Loucy (cell line): ENCODE results near the gene MPDU1.
A peak's percentile ranks its signal among the peaks of the same experiment; 100 is the strongest.

Experiments used
- H2AFZ ChIP-seq: fragments of 200-600 bp; sonication (generic); 2 replicates; pipeline ENCODE4 v1.6.0; 2016; ENCODE audit warnings: antibody characterized with exemption, mild to moderate bottlenecking, low read length, moderate library complexity
- H3F3A ChIP-seq: fragments of 200-600 bp; 2 replicates; pipeline ENCODE4 v1.6.0; 2016; ENCODE audit warnings: antibody characterized with exemption, low read depth, mild to moderate bottlenecking
- H3K27me3 ChIP-seq: fragments of 200-600 bp; sonication (generic); 2 replicates; pipeline ENCODE4 v1.6.1; 2014; ENCODE audit warnings: low read length, mild to moderate bottlenecking; ENCODE audit not compliant: insufficient read depth, poor library complexity, severe bottlenecking
- H3K36me3 ChIP-seq: fragments of 200-600 bp; sonication (generic); 2 replicates; pipeline ENCODE4 v1.6.1; 2016; ENCODE audit warnings: low read length; ENCODE audit not compliant: insufficient read depth
- H3K4me1 ChIP-seq: fragments of 200-600 bp; sonication (generic); 2 replicates; pipeline ENCODE4 v1.5.1; 2014; ENCODE audit warnings: low read length, mild to moderate bottlenecking; ENCODE audit not compliant: insufficient read depth, poor library complexity, severe bottlenecking
- H3K4me2 ChIP-seq: fragments of 200-600 bp; sonication (generic); 2 replicates; pipeline ENCODE4 v1.6.0; 2014; ENCODE audit warnings: antibody characterized with exemption, low read length, low read depth, mild to moderate bottlenecking; ENCODE audit not compliant: poor library complexity, severe bottlenecking
- H3K4me3 ChIP-seq: fragments of 200-600 bp; sonication (generic); 2 replicates; pipeline ENCODE4 v1.5.1; 2014; ENCODE audit warnings: low read length, mild to moderate bottlenecking, mixed read lengths; ENCODE audit not compliant: poor library complexity, severe bottlenecking
- H3K79me2 ChIP-seq: fragments of 200-600 bp; sonication (generic); 2 replicates; pipeline ENCODE4 v1.6.1; 2014; ENCODE audit warnings: low read length; ENCODE audit not compliant: insufficient read depth
- H3K9ac ChIP-seq: fragments of 200-600 bp; sonication (generic); 2 replicates; pipeline ENCODE4 v1.6.0; 2014; ENCODE audit warnings: mild to moderate bottlenecking, low read depth, low read length, moderate library complexity; ENCODE audit not compliant: poor library complexity, severe bottlenecking
- H3K9me2 ChIP-seq: fragments of 200-600 bp; sonication (generic); replicated peaks from 2 replicates; pipeline ENCODE4 v1.6.1; 2016; ENCODE audit warnings: low read depth, low read length, mixed read lengths
- H3K9me3 ChIP-seq: fragments of 200-600 bp; sonication (generic); 2 replicates; pipeline ENCODE4 v1.6.1; 2014; ENCODE audit warnings: mild to moderate bottlenecking, antibody characterized with exemption, low read length, low read depth; ENCODE audit not compliant: insufficient read depth
- H4K20me1 ChIP-seq: fragments of 200-600 bp; sonication (generic); 2 replicates; pipeline ENCODE4 v1.6.0; 2014; ENCODE audit warnings: antibody characterized with exemption, low read length, mild to moderate bottlenecking; ENCODE audit not compliant: insufficient read depth, poor library complexity, severe bottlenecking
- EZH2phosphoT487 ChIP-seq: fragments of 200-600 bp; IDR thresholded peaks from 2 replicates; pipeline ENCODE4 v1.6.1; 2018; ENCODE audit warnings: antibody characterized with exemption, mild to moderate bottlenecking, moderate library complexity, borderline replicate concordance
- TF ChIP-seq, protein P1 (sequence below): fragments of 200-600 bp; sonication (generic); conservative IDR thresholded peaks from 2 replicates; pipeline ENCODE4 v1.5.1; 2014; ENCODE audit warnings: mild to moderate bottlenecking, antibody characterized with exemption, low read length

MPDU1 gene

GRCh38 chr17:7549401-7550055 lies 34.1 kb upstream of the MPDU1 start:
- Histone ChIP-seq H3K27me3 (no peaks in the 10 kb centered on the region), H3K9ac (no peak overlapping the region), H2AFZ (peak overlapping the region; percentile 98; the same call in 1 of the 2 replicates), H3K4me1 (peaks cover 4% of the 10 kb centered on the region), H3K4me2 (peak overlapping the region; percentile 89), H4K20me1 (no peaks in the 10 kb centered on the region), H3F3A (no peaks in the 10 kb centered on the region), H3K9me3 (no peaks in the 10 kb centered on the region), H3K36me3 (no peaks in the 10 kb centered on the region), H3K4me3 (peak overlapping the region; percentile 70), H3K79me2 (no peaks in the 10 kb centered on the region), H3K9me2 (no peaks in the 10 kb centered on the region)
- no peak for TF ChIP-seq EZH2phosphoT487
- TF ChIP-seq, protein P1, sequence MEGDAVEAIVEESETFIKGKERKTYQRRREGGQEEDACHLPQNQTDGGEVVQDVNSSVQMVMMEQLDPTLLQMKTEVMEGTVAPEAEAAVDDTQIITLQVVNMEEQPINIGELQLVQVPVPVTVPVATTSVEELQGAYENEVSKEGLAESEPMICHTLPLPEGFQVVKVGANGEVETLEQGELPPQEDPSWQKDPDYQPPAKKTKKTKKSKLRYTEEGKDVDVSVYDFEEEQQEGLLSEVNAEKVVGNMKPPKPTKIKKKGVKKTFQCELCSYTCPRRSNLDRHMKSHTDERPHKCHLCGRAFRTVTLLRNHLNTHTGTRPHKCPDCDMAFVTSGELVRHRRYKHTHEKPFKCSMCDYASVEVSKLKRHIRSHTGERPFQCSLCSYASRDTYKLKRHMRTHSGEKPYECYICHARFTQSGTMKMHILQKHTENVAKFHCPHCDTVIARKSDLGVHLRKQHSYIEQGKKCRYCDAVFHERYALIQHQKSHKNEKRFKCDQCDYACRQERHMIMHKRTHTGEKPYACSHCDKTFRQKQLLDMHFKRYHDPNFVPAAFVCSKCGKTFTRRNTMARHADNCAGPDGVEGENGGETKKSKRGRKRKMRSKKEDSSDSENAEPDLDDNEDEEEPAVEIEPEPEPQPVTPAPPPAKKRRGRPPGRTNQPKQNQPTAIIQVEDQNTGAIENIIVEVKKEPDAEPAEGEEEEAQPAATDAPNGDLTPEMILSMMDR, result no peak

DNA sequence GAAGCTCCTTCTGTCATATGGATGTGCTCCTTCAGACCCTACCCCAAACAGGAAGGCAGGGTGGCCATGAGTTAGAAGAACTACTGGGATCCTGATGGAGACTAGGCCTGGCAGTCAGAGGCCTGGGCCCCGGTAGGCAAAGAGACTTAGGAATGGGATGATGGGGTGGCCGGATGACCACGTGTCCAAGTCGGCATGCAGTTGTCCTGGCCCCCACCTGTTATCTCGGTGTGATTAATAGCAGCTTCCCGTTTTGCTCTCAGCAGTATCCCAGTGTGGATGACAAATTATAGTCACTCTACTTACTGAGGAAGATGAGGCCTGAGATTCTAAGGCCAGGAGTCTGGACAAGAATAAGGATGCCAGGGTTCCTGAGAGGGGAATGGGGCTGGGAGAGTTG lies 33.3 kb upstream of the MPDU1 start:
- Histone ChIP-seq H3K9me3 (no peaks in the 10 kb centered on the region), H3K4me3 (no peak overlapping the region), H3K27me3 (no peaks in the 10 kb centered on the region), H3F3A (no peaks in the 10 kb centered on the region), H3K79me2 (no peaks in the 10 kb centered on the region), H3K9ac (no peak overlapping the region), H3K4me2 (no peak overlapping the region), H3K9me2 (no peaks in the 10 kb centered on the region), H2AFZ (no peak overlapping the region), H3K4me1 (peaks cover 4% of the 10 kb centered on the region), H3K36me3 (no peaks in the 10 kb centered on the region), H4K20me1 (no peaks in the 10 kb centered on the region)
- TF ChIP-seq, protein P1, result no peak
- TF ChIP-seq EZH2phosphoT487, result no peak

DNA sequence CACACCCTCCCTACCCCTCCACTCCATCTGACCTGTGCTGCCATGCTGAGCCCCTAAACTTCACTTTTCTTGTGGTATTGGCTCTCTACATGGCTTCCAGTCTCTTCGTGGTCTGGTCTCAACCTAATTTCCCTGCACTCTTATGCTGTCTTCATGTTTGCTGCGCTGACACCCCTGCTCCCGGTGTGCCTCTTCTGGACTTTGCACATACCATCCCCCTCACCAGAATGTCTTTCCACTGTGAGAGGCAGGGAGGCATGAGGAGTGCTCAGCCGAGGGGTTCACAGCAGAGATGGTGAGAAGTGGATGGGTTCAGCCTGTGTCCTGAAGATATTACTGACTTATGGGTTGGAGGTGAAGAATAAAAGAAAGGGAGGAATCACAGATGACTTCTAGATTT lies 32.3 kb upstream of the MPDU1 start:
- H3K9ac ChIP-seq, result no peak overlapping the region
- no peaks in the 10 kb centered on the region for H3K9me3 ChIP-seq
- H3K79me2 ChIP-seq, result no peaks in the 10 kb centered on the region
- no peaks in the 10 kb centered on the region for H3K36me3 ChIP-seq
- H2AFZ ChIP-seq, result no peak overlapping the region
- H3F3A ChIP-seq, result no peaks in the 10 kb centered on the region
- H3K4me3 ChIP-seq, result no peak overlapping the region
- H4K20me1 ChIP-seq, result no peaks in the 10 kb centered on the region
- H3K4me1 ChIP-seq, result peaks cover 4% of the 10 kb centered on the region
- H3K27me3 ChIP-seq, result no peaks in the 10 kb centered on the region
- TF ChIP-seq EZH2phosphoT487, result no peak
- TF ChIP-seq, protein P1, result no peak
- no peak overlapping the region for H3K4me2 ChIP-seq
- no peaks in the 10 kb centered on the region for H3K9me2 ChIP-seq
